Hippocampal formation (tissue), 2 donors: ENCODE data around the gene ATP1A4.
A peak's percentile ranks its signal among the peaks of the same experiment; 100 is the strongest.
"Not testable (repeated sequence)": the region's sequence is repeated elsewhere in the genome, so short reads cannot be mapped to it uniquely, and the experiment has no call there.

Experiments used
- DNase-seq, 2 donors: peaks; one replicate each; lab custom pipeline; 2025; lab: John Stamatoyannopoulos, UW

ATP1A4 gene

DNA sequence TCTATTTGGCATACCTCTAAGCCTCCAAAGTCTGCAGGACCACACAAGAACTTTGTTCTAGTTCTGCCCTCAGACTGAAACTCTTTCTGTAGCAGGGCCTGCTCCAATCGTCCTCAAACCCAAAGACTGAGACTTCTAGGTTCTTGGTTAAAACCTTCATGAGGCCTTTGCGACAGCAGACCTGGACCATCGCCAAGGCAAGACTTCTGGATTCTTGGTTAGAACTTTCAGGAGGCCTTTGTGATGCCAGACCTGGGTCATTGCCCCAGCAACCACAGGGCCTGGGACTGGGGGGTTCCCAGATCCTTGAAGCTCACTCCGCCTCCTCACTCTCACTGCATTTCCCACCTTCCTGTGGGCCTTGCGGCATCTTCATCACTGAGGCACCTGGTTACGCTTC lies at the start of gene ATP1A4:
Gene ATP1A4, plus strand, starts transcription at position 301 of the 400 bp plus-strand sequence. CDS start 438 bp downstream, outside the sequence.
- DNase-seq: no peak

DNA sequence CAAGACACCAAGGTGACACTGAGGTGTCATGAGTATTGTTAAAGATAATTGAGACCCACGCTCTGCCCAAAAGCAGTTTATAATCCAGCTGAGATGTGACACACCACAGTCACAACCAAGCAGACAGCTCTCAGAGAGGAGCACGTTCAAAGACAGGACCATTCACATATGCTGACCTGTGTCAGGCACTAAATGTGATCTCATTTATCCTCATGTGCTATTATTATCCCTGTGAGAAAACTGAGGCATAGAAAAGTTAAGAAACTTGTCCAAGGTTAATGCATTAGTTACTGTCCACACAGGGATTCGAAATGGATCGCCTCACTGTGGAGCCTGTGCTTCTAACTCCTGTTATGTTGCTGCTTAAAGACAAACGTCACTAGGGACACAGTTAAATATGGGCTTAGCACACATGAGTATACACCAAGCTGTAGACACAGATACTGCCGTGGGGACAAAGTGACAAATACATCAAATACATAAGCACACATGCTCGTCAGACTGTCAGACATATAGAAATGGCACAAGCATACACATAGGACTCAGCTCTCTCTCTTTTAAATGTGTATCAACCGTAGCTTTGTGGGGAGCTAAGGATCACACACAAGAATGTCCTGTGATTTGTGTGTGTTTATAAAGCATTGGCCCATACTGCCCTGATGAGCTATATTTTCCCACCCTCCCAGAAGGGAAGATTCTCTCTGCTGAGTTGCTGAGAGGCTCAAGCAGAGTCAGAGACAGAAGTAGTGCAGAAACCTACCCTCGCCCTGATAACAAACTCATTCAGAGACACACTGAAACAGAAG lies 49.5 kb upstream of the ATP1A4 start:
- no peak for DNase-seq

DNA sequence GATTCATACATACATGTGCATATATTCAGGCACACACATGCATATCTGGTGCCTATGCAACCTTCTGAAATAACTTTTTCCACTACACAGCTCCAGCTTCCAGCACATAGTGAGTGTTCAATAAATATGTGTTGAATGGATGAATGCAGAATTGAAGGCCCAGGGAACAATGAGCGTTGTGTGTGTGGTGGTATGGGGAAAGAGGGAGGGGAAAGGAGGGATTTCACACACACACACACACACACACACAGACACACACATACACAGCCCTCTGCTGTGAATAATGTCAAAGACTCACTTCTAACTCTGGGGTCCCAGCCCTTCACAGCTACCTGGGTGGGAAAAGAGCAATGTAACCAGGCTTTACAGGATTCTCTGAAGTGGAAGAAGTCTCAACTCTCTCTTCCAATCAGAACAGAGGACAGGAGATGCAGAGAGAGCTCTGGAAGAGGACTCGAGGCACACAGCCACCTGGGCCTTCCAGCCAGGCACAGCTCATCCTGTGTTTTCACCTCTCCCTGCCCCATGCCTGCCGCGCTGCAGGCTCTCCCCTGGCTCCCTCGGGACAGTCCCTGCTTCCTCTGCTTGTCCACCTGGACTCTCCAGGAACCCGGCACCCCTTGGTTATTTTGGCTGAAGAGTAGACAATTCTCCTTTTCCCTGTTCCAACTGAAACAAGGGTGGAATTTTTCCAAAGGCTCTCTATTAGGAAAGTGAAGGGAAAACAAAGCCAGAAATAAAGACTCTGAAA lies 47.6 kb upstream of the ATP1A4 start:
- DNase-seq: peak; percentile 43 to 65

DNA sequence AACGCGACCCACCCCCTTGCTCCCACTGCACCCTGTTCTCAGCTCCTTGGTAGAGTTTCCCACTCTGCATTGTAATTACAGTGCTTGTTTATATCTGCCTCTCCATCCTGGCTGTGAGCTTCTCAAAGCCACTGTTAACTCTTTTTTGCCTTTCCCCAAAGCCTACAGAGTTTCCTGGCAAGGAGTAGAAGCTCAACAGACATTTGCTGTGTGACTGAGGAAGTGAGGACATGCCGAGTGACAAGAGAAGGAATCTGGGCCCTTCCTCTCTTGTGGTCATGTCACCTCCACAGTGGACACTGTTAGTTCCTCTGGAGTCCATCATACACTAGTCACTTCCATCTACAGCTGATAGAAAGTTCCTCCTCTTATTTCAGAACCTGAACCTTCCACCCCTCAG lies 46.9 kb upstream of the ATP1A4 start:
- DNase-seq: no peak

DNA sequence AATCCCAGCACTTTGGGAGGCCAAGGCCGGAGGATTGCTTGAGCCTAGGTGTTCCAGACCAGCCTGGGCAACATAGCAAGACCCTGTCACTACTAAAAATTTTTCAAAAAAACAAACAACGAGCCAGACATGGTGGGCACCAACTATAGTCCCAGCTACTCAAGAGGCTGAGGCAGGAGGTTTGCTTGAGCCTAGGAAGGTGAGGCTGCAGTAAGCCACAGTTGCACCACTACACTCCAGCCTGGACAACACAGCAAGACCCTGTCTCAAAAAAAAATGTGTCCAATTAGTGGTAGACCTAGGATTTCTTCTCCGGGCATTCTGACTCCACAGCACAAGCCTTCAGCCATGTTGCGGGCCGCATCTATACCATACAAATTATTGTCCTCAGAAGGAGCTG lies 46.2 kb upstream of the ATP1A4 start:
- no peak for DNase-seq

DNA sequence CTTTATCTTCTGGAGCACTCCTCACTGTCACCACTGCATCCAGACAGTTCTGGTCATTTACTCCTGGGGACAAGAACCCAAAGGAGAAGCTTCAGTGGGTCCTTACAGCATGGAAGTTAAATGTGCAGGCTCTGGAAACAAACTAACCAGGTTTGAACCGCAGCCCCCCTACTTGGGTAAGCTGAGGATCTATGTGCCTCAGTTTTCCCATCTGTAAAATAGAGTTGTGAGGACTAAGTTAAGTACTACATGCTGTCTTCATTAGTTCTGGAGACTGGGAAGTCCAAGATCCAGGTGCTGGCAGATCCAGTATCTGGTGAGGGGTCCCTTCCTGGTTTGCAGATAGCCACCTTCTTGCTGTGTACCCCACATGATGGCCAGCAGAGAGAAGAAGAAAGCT lies 43.9 kb upstream of the ATP1A4 start:
- no peak for DNase-seq

DNA sequence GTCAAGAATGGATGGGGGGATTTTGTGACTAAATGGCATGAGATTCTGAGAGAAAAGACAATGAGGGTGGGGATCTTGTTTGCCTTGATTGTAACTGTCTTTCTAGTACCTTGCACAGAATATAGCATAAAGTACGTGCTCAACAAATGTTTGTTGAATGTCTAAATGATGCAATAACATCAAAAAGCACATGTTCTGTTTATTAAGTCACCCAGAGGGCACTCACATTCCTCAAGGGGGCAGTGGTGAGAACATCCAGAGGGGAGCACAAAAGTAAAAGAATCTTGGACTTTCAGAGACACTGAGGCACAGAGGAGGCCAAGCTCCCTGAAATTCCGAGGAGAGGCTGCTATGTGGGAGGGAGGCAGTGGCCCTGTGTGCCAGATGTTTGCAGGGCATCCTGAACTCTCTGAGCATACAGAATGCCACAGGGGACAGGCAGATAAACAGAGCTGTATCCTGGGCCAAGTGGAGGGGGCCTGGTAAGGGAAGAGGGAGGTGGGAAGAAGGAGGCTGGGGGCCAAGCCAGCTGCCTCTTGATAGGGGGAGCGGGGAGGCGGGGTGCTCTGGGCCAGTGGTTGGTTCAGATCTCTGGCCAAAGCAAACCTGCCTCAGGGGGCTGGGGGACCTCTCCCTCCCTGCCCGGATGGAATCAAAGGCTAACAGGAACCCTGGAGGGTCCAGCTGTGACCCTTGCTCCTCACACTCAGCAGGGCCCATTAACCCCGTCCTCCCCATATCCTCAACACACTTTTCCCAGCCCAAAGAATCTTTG lies 42.3 kb upstream of the ATP1A4 start:
- peak; percentile 24 to 35 for DNase-seq

DNA sequence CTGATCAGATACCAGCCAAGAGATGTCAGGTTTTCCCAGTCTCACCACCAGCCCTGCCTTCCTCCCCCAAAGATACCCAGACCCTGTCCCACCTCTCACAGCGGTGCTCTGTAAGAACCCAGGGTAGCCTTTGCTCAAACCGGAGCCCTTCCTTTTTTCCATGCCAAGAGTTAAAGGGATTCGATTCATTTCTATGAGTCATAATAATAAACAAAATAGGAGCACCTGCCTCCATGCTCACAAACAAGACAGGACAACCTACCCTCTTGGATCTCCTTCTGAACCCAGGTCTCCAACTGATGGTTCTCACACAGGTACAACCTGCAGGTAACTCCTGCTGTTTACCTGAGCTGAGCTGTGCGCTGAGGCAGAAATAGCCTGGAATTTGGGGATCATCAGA lies 41.7 kb upstream of the ATP1A4 start:
- no peak for DNase-seq

DNA sequence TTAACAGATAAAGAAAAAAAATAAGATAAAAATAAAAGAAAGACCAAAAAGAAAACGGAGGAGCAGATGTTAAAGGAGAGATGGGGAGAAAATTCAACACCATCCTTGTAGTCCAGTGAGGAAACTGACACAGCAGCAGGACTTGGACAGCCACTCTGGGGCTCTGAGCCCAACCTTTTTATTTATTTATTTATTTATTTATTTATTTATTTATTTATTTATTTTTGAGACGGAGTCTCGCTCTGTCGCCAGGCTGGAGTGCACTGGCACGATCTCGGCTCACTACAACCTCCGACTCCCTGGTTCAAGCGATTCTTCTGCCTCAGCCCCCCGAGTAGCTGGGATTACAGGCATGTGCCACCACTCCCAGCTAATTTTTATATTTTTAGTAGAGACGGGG lies 39.9 kb upstream of the ATP1A4 start:
- not testable (repeated sequence) for DNase-seq

DNA sequence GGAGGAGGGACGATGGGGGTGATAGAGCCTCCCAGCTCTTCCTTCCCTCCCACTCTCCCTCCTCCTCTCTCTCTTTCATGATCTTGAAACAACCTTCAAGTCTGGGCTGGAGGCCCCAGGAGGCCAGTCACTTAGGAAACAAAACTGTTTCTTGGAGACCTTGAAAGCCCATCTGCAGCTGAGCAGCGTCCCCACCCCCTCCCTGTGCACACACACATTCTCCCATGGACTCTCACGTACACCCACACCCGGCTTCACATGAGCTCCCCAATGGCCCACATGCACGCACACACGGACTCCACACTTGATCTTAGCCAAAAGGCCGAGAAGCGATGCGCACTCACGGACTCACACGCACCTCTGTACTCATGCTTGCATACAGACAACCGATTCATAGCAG lies 39.0 kb upstream of the ATP1A4 start:
- DNase-seq: no peak

DNA sequence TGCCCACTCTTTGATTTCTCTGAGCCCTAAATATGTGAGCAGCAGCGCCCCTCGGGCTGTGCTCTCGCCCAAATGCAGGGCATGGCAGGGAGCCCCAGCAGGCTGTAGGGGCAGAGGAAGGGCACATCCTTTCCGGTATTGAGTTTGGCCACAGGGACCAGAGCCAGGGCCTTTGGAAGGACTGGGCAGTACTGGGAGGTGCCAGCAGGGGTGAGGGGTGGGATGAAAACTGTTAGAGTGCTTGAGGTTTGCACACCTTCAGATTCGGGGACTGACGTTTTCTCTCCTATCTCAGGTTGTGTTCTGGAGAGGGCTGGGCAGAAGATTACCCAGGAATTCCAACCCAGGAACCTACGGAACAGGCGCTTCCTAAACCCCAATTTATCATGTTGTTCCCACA lies 38.0 kb upstream of the ATP1A4 start:
- DNase-seq: no peak

DNA sequence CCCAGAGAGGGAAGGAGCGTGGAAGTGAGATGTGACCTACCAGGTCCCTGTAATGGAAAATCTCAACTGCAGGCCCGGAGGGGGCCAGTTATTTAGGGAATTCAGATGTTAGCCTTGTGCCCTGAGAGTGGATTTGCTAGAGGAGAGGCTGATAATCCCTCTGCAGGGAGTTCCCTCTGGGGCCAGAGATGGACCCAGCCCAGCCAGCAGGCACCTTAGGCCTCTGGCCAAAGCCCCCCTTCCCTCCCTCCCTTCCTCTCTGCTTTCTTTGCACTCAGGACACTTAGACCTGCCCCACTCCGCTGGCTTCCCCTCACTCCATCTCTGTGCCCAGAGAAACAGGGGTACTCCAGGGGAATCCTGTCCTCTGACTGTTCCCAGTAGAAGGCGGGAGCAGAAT lies 37.3 kb upstream of the ATP1A4 start:
- no peak for DNase-seq

DNA sequence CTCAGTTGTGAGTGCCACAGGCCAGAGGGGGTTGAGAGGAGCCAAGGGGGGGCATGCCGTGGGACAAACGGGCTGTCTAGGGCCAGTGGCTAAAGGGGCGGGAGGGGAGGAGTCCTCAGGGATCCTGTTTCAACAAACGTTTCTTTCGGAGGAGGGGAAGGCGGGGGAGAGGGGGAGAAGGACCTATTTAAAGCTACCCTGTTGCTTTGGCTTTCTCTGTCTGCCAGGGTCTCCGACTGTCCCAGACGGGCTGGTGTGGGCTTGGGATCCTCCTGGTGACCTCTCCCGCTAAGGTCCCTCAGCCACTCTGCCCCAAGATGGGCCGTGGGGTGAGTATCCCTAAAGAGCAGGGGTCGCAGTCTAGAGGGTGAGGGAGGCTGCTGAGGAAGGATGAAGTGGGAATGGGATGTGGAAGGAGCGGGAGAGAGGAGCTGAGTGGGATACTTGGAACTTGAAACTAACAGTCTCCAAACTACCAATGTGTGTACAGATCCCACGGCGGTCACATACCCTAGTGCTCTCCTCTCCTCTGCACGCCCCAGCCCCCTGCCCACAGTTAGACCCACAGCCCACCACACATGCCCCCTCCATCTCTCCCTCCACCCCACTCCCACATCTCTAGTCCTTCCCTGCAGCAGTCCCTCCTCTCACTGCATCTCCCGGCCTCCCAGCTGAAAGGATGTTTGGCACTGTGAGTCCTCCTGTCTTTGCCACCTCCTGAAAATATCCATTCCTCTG lies 35.7 kb upstream of the ATP1A4 start, which contains the start of gene ATP1A2:
Gene ATP1A2, plus strand, starts transcription at position 215 of the 738 bp plus-strand sequence. Its CDS starts 103 bp downstream, at position 318.
- DNase-seq: peak; percentile 26 to 32

DNA sequence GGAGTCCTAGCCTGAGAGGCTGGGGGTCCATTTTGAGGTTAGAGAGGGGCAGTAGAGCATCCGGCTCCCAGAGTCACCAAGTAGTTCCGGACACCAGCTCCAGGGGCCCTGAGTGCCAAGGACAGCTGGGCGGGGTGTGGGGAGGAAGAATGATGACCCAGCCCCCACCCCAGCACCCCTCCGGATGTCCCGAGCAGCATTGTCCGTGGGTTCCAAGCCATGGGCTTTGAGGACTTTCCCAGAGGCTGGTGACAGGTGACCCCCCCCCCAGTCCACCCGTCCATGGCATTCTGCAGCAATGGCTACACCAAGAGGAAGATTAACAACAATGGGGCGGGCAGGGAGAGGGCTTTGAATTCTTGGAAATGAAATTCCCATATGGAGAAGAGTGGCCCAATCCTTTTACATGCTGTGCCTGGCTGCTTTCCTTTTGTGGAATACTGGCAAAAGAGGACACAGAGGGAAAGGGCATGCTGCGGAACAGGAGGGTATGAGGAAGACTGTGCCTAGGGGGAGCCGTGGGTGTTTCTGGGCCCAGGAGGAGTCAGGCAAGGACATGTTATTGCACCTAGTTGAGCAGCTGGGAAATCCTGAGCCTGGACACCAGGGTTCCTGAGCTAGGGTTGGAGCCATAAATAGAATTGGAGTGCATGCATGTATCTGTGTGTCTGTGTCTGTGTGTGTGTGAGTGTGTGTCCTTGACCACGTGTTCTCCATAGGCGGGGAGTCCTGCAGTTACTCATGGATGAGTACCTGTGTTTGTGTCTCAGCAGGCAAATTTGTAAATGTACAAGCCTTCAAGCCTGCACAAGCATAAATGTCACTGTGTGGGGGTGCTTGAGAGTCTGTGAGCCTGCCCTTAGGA lies 34.9 kb upstream of the ATP1A4 start:
- DNase-seq: no peak

DNA sequence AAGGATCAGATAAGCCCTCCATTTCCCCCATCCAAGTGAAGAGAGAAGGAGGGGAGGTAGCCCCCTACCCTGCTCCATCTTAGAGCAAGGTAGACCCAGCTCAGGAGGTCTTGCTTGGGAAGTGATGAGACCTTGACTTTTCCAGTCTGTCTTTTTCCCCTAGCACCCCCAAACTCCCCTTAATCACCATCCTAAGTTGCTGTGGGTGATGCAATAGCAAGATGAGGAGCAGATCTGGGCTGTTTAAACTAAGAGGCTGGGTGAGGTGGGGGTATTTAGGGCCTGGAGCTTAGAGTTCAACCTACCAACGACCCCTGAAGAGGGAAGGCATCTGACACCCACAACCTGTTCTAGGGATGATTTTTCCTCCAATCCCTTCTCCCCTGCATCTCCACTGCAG lies 34.1 kb upstream of the ATP1A4 start:
- no peak for DNase-seq

DNA sequence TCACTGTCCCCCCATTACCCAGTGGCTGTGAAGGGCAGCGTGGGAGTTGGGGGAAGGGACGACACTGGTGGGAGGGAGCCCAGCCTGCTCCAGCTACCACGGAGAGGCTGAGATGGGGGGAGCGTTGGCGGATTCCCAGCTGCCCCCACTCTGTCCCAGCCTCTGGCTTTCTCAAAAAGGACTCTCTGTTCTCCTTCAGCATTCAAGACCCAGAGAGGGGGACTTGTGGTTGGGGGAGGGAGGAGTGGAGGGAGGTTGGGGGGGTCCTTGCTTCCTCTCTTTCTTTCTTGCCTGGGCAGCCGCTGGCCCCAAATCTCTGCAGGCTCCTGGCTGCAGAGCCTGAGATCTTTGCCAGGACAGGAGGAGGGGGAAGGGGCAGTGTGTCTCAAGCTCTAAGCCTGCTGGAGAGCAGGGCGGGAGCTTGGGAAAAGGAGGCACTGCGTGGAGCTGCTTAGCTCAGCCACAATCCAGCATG lies 33.7 kb upstream of the ATP1A4 start:
- DNase-seq: peak; percentile 73 to 84

DNA sequence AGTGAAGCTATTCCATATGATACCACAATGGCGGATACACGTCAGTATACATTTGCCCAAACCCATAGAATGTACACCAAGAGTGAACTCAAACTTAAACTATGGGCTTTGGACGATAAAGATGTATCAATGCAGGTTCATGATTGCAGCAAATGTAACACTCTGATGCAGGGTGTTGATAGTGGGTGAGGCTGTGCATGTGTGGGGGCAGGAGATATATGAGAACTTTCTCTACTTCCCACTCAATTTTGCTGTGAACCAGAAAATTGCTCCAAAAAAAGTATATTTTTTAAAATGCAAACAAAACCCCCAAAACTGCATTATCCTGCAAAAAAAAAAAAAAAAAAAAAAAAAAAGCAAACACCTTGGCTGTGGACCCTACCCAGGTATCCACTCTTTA lies 32.5 kb upstream of the ATP1A4 start:
- DNase-seq: no peak

DNA sequence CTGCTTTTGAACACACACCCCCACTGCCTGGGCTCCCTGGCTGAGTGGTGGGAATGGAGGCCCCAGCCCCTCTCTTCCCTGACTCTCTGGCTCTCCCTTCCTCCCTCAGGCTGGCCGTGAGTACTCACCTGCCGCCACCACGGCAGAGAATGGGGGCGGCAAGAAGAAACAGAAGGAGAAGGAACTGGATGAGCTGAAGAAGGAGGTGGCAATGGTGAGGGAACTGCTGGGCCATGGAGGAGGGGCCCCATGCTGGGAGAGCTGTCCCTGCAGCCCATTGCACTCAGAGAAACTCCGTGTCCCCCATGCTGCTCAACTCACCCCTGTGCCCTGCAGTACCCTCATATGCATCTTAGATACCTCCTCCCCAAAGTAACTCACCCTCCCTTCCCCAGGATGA lies 30.6 kb upstream of the ATP1A4 start:
- no peak for DNase-seq

DNA sequence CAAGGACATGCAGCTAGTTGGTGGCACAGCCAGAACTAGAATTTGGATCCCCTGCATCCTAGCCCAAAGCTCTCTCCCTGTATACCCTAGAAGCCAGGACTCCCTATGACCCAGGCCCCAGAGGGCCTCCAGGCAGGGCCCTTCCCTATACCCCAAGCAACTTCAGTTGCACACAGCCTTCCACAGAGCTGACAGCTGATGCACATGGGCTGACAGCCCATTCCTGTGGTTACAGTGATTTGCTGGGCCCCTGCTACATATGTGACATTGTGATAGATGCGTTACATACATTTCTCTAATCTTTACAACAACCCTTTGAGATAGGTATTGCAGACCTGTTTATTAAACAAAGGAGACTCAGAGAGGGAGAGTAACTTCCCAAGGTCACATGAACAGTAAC lies 30.0 kb upstream of the ATP1A4 start:
- no peak for DNase-seq

DNA sequence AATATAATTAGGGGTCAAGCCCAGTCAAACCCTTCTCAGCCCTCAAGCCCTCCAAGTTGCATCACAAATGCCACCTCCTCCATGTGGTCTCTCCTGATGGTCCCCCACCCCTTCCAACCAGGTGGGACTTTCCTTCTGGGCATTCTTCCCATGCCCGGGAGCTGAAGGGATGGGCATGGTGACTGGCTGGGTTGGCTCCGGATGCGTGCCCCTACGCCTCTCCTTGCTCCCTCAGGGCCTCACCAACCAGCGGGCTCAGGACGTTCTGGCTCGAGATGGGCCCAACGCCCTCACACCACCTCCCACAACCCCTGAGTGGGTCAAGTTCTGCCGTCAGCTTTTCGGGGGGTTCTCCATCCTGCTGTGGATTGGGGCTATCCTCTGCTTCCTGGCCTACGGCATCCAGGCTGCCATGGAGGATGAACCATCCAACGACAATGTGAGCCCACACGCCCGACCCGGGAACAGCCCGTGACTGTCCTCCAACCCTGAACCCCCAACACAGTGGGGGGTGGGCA lies 28.4 kb upstream of the ATP1A4 start:
- DNase-seq: no peak
